Keratinocyte (primary cell): ENCODE measurements around the gene CDC42SE2.

Experiments
- EZH2 ChIP-seq: IDR thresholded peaks from one replicate; pipeline ENCODE4 v1.6.1; 2012; ENCODE audit warnings: inconsistent platforms, mild to moderate bottlenecking, low read length, moderate library complexity
- TF ChIP-seq, protein P1 (sequence below), 3 experiments: IDR thresholded peaks in 1 of 3; conservative IDR thresholded peaks in 1 of 3; optimal IDR thresholded peaks in 1 of 3; 2 replicates in 2 of 3; 3 replicates in 1 of 3; pipeline versions ENCODE3 to v1.5.1; 2011; ENCODE audit warnings: low read length in 3 of 3, mild to moderate bottlenecking in 3 of 3, moderate library complexity in 2 of 3, control low read depth in 1 of 3, inconsistent platforms in 1 of 3; ENCODE audit not compliant: insufficient read depth in 2 of 3; ENCODE audit errors: extremely low read depth in 1 of 3

DNA sequence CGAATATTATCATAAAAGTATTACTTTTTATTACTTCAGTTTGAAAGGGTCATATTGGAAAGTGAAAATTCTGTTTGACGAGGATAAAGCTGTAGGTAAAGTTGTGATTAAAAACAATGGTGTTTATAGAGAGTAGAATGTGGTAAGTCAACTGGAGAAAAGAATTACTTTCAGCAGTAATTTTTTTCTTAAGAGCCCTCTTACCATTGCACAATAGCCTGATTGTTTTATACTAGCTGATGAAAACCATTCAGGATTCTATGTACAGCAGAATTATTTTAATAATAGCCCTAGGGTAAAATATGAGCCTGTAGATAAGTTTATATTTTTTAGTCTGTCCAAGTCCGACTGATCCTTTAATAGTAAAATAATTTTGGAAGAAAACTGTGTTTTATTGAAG is 16.6 kb downstream of the CDC42SE2 start:
- TF ChIP-seq, protein P1, sequence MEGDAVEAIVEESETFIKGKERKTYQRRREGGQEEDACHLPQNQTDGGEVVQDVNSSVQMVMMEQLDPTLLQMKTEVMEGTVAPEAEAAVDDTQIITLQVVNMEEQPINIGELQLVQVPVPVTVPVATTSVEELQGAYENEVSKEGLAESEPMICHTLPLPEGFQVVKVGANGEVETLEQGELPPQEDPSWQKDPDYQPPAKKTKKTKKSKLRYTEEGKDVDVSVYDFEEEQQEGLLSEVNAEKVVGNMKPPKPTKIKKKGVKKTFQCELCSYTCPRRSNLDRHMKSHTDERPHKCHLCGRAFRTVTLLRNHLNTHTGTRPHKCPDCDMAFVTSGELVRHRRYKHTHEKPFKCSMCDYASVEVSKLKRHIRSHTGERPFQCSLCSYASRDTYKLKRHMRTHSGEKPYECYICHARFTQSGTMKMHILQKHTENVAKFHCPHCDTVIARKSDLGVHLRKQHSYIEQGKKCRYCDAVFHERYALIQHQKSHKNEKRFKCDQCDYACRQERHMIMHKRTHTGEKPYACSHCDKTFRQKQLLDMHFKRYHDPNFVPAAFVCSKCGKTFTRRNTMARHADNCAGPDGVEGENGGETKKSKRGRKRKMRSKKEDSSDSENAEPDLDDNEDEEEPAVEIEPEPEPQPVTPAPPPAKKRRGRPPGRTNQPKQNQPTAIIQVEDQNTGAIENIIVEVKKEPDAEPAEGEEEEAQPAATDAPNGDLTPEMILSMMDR (optimal IDR thresholded peaks at IDR 0.05 in 1 of 3, IDR thresholded peaks at IDR 0.05 in 1 of 3, conservative IDR thresholded peaks at IDR 0.05 in 1 of 3; ENCODE audit: extremely low read depth in 1 of 3, insufficient read depth in 2 of 3, low read length in 3 of 3), result no peak
- TF ChIP-seq EZH2, result no peak
